22Rv1 (cell line): ENCODE measurements around the gene ZNF275.
"Not testable (repeated sequence)": the region's sequence is repeated elsewhere in the genome, so short reads cannot be mapped to it uniquely, and the experiment has no call there.

Experiments
- H3K27ac ChIP-seq: fragments of 450-650 bp; 2 replicates; pipeline ENCODE4 v1.5.1; 2017
- ZFX ChIP-seq: fragments of 450-650 bp; IDR thresholded peaks from 2 replicates; pipeline ENCODE4 v1.6.1; 2017; ENCODE audit warnings: antibody characterized with exemption, borderline replicate concordance
- TF ChIP-seq, protein P1 (sequence below): fragments of 450-650 bp; IDR thresholded peaks from 2 replicates; pipeline ENCODE4 v1.5.1; 2017; ENCODE audit warnings: mild to moderate bottlenecking

The ZNF275 gene

DNA sequence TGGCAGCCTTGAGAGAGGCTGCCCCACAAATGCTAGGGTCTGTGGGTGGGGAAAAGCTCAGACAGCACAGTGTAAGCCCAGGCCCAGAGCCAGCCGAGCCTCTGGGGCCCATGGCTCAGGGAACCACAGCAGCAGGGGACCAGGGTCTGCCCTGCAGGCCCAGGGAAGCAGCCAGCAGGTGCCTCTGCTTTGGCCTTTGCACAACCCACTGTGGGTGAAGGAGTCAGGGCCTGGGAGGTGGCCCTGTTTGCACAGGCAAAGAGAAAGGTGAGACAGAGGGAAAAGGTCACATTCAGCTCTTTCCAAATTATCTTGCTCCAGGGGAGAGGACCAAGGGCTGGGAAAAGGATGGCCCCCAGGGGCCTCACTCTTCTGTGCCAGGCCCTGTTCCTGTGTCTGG lies 21.1 kb upstream of the ZNF275 start:
- H3K27ac ChIP-seq, result no peak overlapping the region
- TF ChIP-seq ZFX, result no peak
- TF ChIP-seq, protein P1, sequence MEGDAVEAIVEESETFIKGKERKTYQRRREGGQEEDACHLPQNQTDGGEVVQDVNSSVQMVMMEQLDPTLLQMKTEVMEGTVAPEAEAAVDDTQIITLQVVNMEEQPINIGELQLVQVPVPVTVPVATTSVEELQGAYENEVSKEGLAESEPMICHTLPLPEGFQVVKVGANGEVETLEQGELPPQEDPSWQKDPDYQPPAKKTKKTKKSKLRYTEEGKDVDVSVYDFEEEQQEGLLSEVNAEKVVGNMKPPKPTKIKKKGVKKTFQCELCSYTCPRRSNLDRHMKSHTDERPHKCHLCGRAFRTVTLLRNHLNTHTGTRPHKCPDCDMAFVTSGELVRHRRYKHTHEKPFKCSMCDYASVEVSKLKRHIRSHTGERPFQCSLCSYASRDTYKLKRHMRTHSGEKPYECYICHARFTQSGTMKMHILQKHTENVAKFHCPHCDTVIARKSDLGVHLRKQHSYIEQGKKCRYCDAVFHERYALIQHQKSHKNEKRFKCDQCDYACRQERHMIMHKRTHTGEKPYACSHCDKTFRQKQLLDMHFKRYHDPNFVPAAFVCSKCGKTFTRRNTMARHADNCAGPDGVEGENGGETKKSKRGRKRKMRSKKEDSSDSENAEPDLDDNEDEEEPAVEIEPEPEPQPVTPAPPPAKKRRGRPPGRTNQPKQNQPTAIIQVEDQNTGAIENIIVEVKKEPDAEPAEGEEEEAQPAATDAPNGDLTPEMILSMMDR, result no peak

DNA sequence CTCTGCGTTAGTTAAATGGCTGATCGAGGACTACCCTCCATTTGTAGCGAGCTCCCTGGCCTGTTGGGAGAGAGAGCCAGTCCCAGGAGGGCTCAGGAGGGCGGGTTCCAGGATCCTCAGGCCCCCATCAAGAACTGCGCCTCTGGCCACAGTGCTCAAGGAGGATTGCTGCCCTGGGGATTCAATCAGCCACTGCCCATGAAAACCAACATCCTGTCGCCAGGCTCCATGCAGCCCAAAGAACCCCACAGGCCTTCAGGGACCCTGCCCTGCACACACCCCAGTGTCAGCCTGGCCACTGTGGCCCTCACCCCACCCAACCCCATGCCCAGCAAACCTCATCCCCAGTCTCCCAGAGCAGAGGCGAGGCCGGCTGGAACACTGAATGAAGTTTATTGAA lies 16.6 kb upstream of the ZNF275 start:
- TF ChIP-seq, protein P1, result no peak
- no peak for TF ChIP-seq ZFX
- no peak overlapping the region for H3K27ac ChIP-seq

DNA sequence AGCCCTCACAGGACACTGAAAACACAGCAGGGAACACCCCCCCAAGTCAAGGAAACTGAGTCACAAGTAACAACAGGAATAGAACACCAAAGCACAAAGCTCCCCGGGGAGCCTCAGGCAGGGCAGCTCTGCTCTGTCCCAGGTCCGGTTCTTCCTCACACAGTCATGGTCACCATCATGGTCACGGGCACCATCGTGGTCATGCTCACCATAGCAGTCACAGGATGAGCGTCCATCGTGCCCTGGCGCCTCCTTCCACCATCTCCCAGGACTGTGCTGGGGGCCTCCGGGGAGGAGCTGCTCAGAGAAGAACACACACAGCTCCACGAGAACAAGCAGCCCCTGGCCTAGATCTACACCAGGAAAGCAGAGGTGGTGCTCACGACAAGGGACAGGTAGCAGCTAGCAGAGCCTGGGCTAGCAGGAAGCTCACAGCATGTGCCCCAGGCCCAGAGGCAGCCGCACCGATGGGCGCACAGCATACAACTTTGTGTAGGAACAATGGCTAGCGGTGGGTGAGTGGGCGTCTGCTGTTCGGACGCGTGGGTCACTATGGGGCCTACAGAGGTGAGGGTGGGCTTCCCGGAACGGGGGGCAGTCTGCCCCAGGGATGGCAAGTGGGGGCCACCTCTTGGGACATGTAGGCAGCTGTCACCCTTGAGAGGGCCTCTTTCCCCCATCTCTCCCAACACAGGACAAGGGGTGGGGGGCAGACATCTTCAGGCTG lies 15.8 kb upstream of the ZNF275 start:
- no peak overlapping the region for H3K27ac ChIP-seq
- TF ChIP-seq, protein P1, result no peak
- no peak for TF ChIP-seq ZFX

DNA sequence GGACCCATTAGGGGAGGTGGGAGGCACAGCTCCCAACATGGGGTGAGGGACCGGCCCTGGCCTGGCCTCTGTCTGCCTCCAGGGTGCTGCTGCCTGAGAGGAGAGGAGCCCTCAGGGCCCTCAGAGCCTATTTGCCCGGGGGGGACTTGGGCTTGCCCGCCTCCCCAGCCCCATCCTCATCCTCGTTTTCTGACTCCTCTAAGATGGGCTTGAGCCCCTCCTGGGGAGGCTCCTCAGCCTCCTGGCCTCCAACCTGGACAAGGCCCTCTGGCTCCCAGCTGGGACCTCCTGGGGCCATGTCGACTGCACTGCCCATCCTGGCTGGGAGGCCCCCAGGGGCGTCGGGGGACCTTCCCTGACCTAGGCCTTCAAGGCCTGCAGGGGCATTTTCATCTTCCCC lies 15.1 kb upstream of the ZNF275 start:
- no peak overlapping the region for H3K27ac ChIP-seq
- TF ChIP-seq, protein P1, result no peak
- no peak for TF ChIP-seq ZFX

- TF ChIP-seq, protein P1, result no peak
- no peak for TF ChIP-seq ZFX
- H3K27ac ChIP-seq, result no peak overlapping the region
Observed at GRCh38 chrX:153319295-153320046, 14.5 kb upstream of the ZNF275 start.

GRCh38 chrX:153320047-153320443 lies 13.9 kb upstream of the ZNF275 start:
- not testable (repeated sequence) for H3K27ac ChIP-seq

DNA sequence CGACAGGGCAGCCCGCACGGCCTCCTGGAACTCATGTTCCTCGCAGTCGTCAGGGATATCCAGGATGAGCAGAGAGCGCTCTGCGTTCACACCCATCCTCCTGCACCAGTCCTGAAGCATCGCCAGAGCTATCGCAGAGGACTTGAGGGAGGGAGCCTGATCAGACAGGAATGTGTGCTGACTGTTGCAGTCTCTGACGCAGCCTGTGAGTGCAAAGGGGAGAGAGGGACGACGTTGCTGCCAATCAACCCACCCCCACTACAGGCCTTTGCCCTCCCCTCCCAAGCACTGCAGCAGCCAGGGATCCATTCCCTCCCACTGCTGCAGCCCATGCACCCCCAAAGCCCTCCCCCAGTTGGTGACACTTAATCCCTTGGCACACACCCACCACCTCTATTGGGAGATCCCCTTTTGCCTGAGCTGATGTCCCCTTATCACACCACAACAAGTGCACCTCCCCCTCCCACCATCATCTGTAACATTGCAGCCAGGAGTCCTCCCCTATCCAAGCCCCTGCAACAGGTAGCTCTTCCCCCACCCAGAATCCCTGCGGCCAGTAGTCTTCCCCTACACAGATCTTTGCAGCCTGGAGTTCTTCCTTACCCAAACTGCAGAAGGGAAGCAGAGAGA lies 13.3 kb upstream of the ZNF275 start:
- TF ChIP-seq, protein P1, result no peak
- TF ChIP-seq ZFX, result no peak
- no peak overlapping the region for H3K27ac ChIP-seq
